ENCODE data around the gene TRIM40.
"Not testable (repeated sequence)": the region's sequence is repeated elsewhere in the genome, so short reads cannot be mapped to it uniquely, and the experiment has no call there.

Gene TRIM40

GRCh38 chr6:30113003-30113759 is 22.8 kb upstream of the TRIM40 start, which contains the start of gene TRIM31:
Gene TRIM31 (minus strand): TSS chr6:30113090. CDS start chr6:30112805, 285 bp downstream.
- no peak for DNase-seq (ENCODE audit: low read depth in 1 of 2, low spot score in 1 of 2)

- no peak for DNase-seq (ENCODE audit: low read depth in 1 of 2, low spot score in 1 of 2)
Observed at GRCh38 chr6:30113841-30114240, 22.1 kb upstream of the TRIM40 start.

- DNase-seq (ENCODE audit: low read depth in 1 of 2, low spot score in 1 of 2): no peak
Observed at GRCh38 chr6:30116724-30117123, 19.2 kb upstream of the TRIM40 start.

- not testable (repeated sequence) for DNase-seq (ENCODE audit: low read depth in 1 of 2, low spot score in 1 of 2)
Observed at GRCh38 chr6:30118691-30119090, 17.2 kb upstream of the TRIM40 start.

GRCh38 chr6:30121446-30122366 is 14.2 kb upstream of the TRIM40 start:
- DNase-seq (ENCODE audit: low read depth in 1 of 2, low spot score in 1 of 2): no peak

- DNase-seq (ENCODE audit: low read depth in 1 of 2, low spot score in 1 of 2): no peak
Observed at GRCh38 chr6:30122515-30122914, 13.4 kb upstream of the TRIM40 start.

- DNase-seq (ENCODE audit: low read depth in 1 of 2, low spot score in 1 of 2): no peak
Observed at GRCh38 chr6:30127238-30128093, 8.5 kb upstream of the TRIM40 start.

GRCh38 chr6:30129265-30130178 is 6.4 kb upstream of the TRIM40 start:
- DNase-seq (ENCODE audit: low read depth in 1 of 2, low spot score in 1 of 2): no peak

- DNase-seq (ENCODE audit: low read depth in 1 of 2, low spot score in 1 of 2): no peak
Observed at GRCh38 chr6:30130179-30130679, 5.7 kb upstream of the TRIM40 start.

GRCh38 chr6:30130887-30131862 is 4.8 kb upstream of the TRIM40 start:
- peak; percentile 16 to 26 for DNase-seq (ENCODE audit: low read depth in 1 of 2, low spot score in 1 of 2)

GRCh38 chr6:30131947-30132497 is 3.9 kb upstream of the TRIM40 start:
- DNase-seq (ENCODE audit: low read depth in 1 of 2, low spot score in 1 of 2): no peak

- DNase-seq (ENCODE audit: low read depth in 1 of 2, low spot score in 1 of 2): no peak
Observed at GRCh38 chr6:30135147-30135546, 793 bp upstream of the TRIM40 start.

GRCh38 chr6:30136570-30137286 is 788 bp downstream of the TRIM40 start:
- no peak for DNase-seq (ENCODE audit: low read depth in 1 of 2, low spot score in 1 of 2)

- not testable (repeated sequence) for DNase-seq (ENCODE audit: low read depth in 1 of 2, low spot score in 1 of 2)
Observed at GRCh38 chr6:30140240-30140639, 4.3 kb downstream of the TRIM40 start.

GRCh38 chr6:30142665-30143064 is 6.7 kb downstream of the TRIM40 start:
- no peak for DNase-seq (ENCODE audit: low read depth in 1 of 2, low spot score in 1 of 2)

GRCh38 chr6:30143780-30144179 is 7.8 kb downstream of the TRIM40 start:
- no peak for DNase-seq (ENCODE audit: low read depth in 1 of 2, low spot score in 1 of 2)

- no peak for DNase-seq (ENCODE audit: low read depth in 1 of 2, low spot score in 1 of 2)
Observed at GRCh38 chr6:30144811-30145210, 8.9 kb downstream of the TRIM40 start.

GRCh38 chr6:30145818-30146217 is 9.9 kb downstream of the TRIM40 start:
- DNase-seq (ENCODE audit: low read depth in 1 of 2, low spot score in 1 of 2): no peak

Measured in stimulated activated CD4-positive, alpha-beta T cell treated with anti-CD3 and anti-CD28 coated beads, Interleukin-15, amount 100 ng/mL, for 1 hour (primary cell).